ENCODE measurements around the gene CHAMP1. TPM values are rescaled to one million over a fixed set of nuclear protein-coding genes. Genes with fewer than 3 reads are reported as not detected.

CHAMP1 gene
- total RNA-seq, 3 donors from 2014 or later (not counting 1 experiment from before 2014, with no cell fraction given): 6.1 to 11.3 (median 7.9) TPM

DNA sequence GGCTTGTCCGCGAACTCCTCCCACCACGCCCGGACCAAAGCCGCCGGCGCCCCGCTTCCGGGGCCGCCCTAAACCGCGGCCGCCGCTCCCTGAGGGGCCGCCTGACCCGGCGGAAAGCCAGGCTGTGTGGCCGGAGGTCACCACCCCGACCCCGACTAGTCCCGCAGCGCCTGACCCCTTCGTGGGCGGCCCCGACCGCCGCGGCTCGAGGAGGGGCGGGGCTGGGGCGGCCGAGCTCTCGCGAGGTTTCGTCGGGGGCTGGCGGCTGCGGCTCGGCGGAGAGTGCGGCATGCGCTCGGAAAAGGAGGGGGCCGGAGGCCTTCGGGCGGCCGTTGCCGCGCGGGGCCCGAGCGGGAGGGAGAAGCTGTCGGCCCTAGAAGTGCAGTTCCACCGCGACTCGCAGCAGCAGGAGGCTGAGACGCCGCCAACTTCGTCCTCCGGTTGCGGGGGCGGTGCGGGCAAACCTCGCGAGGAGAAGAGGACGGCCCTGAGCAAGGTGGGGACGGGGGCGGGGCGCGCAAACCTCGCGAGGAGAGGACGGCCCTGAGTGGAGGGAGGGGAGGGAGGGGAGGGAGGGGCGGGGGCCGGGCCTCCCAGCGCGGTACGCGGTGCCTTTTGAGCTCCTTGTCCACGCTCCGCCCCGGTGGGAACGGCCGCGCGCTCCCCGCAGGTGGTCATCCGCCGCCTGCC is 32.8 kb upstream of the CHAMP1 start, which contains the start of gene UPF3A:
TSS of gene UPF3A (plus strand) at position 251 of the 690 bp plus-strand sequence. CDS start at position 290, 39 bp downstream.
- Mint-ChIP-seq H3K36me3 (peaks cover 5% of the 10 kb centered on the region), H3K4me1 (peaks cover 42 to 43% of the 10 kb centered on the region in 2 donors), H3K9me3 (no peaks in the 10 kb centered on the region), H3K27me3 (ENCODE audit: low read depth in 2 of 2) (no peaks in the 10 kb centered on the region), H3K4me3 (peak within 1 kb of the TSS; percentile 92), H3K27ac (peak within 1 kb of the TSS; percentile 89 to 95)
- no peaks in the 10 kb centered on the region for H3K9me3 ChIP-seq (ENCODE audit: control insufficient read depth, insufficient read depth, low read length)
- no peaks in the 10 kb centered on the region for H3K27me3 ChIP-seq (ENCODE audit: control insufficient read depth, insufficient read depth, low read length)
- peak within 1 kb of the TSS; percentile 78 for H3K4me3 ChIP-seq (ENCODE audit: low read length)
- peaks cover 22% of the 10 kb centered on the region for H3K4me1 ChIP-seq (ENCODE audit: control insufficient read depth, insufficient read depth, low read length)
- intact Hi-C loops (cut with micrococcal nuclease): loop anchor here (2.0 kb wide), 1 partner anchor 33 kb away; the partner anchor contains the start of gene CHAMP1
- TF ChIP-seq, protein P1, sequence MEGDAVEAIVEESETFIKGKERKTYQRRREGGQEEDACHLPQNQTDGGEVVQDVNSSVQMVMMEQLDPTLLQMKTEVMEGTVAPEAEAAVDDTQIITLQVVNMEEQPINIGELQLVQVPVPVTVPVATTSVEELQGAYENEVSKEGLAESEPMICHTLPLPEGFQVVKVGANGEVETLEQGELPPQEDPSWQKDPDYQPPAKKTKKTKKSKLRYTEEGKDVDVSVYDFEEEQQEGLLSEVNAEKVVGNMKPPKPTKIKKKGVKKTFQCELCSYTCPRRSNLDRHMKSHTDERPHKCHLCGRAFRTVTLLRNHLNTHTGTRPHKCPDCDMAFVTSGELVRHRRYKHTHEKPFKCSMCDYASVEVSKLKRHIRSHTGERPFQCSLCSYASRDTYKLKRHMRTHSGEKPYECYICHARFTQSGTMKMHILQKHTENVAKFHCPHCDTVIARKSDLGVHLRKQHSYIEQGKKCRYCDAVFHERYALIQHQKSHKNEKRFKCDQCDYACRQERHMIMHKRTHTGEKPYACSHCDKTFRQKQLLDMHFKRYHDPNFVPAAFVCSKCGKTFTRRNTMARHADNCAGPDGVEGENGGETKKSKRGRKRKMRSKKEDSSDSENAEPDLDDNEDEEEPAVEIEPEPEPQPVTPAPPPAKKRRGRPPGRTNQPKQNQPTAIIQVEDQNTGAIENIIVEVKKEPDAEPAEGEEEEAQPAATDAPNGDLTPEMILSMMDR (IDR thresholded peaks at IDR 0.05): no peak
- WGBS (ENCODE audit: insufficient coverage): 0% methylated on average over 77 of the region's 89 CpGs
- H3K27ac ChIP-seq (ENCODE audit: low read length): peak within 1 kb of the TSS; percentile 91
- peak; percentile 79 to 93 (median 80) for ATAC-seq
- peak; percentile 86 to 95 for DNase-seq
- peaks cover 22% of the 10 kb centered on the region for H3K36me3 ChIP-seq (ENCODE audit: control insufficient read depth, insufficient read depth, low read length)

DNA sequence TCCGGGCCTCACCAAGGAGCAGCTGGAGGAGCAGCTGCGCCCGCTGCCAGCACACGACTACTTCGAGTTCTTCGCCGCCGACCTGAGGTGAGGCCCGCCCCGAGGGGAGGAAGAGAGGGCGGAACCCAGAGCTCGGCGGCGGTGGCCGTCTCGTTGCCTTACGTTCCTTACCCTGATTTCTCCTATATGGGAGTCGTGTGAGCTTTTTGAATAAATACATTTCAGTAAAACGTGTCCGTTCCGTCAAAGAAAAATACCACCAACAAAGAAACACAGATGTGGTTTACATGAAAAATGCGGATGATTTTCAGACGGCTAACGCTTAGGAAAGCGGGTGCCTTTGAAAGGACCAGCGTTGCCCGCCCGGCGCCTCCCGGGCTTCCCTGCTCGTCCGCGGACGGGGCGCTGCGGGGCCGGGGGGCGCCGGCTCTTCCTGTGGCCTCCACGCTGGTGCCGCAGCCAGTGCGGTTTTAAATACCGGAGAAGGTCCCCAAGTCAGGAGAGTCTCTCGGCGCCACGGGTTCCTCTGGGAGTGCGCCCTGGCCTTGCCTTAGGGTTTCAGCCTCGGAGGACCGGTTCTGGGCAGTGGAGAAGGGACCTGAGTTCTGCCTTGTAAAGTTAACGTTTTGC is 32.1 kb upstream of the CHAMP1 start:
- Mint-ChIP-seq H3K36me3 (peaks cover 10% of the 10 kb centered on the region), H3K4me1 (peaks cover 43 to 45% of the 10 kb centered on the region in 2 donors), H3K27ac (peak overlapping the region; percentile 89 to 95), H3K9me3 (no peaks in the 10 kb centered on the region), H3K27me3 (ENCODE audit: low read depth in 2 of 2) (no peaks in the 10 kb centered on the region), H3K4me3 (peak overlapping the region; percentile 92)
- TF ChIP-seq, protein P1 (IDR thresholded peaks at IDR 0.05): no peak
- Histone ChIP-seq H3K27ac (ENCODE audit: low read length) (peak overlapping the region; percentile 44), H3K4me1 (ENCODE audit: control insufficient read depth, insufficient read depth, low read length) (peaks cover 22% of the 10 kb centered on the region), H3K9me3 (ENCODE audit: control insufficient read depth, insufficient read depth, low read length) (no peaks in the 10 kb centered on the region), H3K27me3 (ENCODE audit: control insufficient read depth, insufficient read depth, low read length) (no peaks in the 10 kb centered on the region), H3K4me3 (ENCODE audit: low read length) (peak overlapping the region; percentile 78), H3K36me3 (ENCODE audit: control insufficient read depth, insufficient read depth, low read length) (peaks cover 25% of the 10 kb centered on the region)
- ATAC-seq (peak; percentile 61 to 80 (median 63)), DNase-seq (peak; percentile 75 to 84)
- intact Hi-C loops (cut with micrococcal nuclease): loop anchor here (2.0 kb wide), 1 partner anchor 33 kb away; the partner anchor contains the start of gene CHAMP1
- WGBS (ENCODE audit: insufficient coverage): under 1% methylated on average over 47 of the region's 50 CpGs

DNA sequence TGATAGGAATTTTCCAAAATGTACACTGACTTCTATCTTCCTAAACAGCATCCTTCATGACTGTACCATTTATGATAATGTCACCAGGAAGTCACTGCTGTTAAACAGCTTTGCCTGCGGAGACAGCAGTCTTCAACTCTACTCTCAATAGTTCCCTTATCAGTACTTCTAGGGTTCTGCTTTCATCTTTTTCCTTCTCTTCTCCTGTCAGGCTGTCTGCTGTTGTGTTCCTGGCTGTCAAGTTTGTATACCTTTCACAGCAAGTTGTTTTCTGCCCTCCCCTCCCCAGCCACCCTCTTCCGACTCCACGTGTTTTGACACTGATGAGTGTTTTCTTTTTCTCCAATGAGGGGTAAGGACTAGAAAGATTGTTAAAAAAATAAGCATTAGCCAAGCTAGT is 30.7 kb upstream of the CHAMP1 start:
- 92% methylated on average over 2 of the region's 3 CpGs for WGBS (ENCODE audit: insufficient coverage)
- no peak overlapping the region for H3K4me3 ChIP-seq (ENCODE audit: low read length)

More for the DNA sequence above, 30.7 kb upstream of the CHAMP1 start:
- Histone ChIP-seq H3K27ac (ENCODE audit: low read length) (no peak overlapping the region), H3K27me3 (ENCODE audit: control insufficient read depth, insufficient read depth, low read length) (no peaks in the 10 kb centered on the region), H3K36me3 (ENCODE audit: control insufficient read depth, insufficient read depth, low read length) (peaks cover 37% of the 10 kb centered on the region), H3K4me1 (ENCODE audit: control insufficient read depth, insufficient read depth, low read length) (peaks cover 22% of the 10 kb centered on the region), H3K9me3 (ENCODE audit: control insufficient read depth, insufficient read depth, low read length) (no peaks in the 10 kb centered on the region)
- TF ChIP-seq, protein P1 (IDR thresholded peaks at IDR 0.05): no peak
- Mint-ChIP-seq H3K36me3 (peaks cover 10% of the 10 kb centered on the region), H3K9me3 (no peaks in the 10 kb centered on the region), H3K27ac (no peak overlapping the region), H3K27me3 (ENCODE audit: low read depth in 2 of 2) (no peaks in the 10 kb centered on the region), H3K4me1 (peaks cover 45 to 47% of the 10 kb centered on the region in 2 donors), H3K4me3 (peak overlapping the region; percentile 68)
- intact Hi-C loops (cut with micrococcal nuclease): loop anchor here (2.0 kb wide), 1 partner anchor 31 kb away; the partner anchor contains the start of gene CHAMP1
- no peak for ATAC-seq
- no peak for DNase-seq

All from natural killer cell (primary cell).